CD4-positive, alpha-beta T cell treated with Interleukin-4 for 4 hours (primary cell): Measurements from ENCODE around the gene SMYD5.

Source experiments
- DNase-seq: peaks from one replicate; pipeline ENCODE4 v3.0.0-alpha.2; 2020

Gene SMYD5

GRCh38 chr2:73243884-73244570, 30.0 kb downstream of the SMYD5 start:
- no peak for DNase-seq

GRCh38 chr2:73244580-73244979, 30.5 kb downstream of the SMYD5 start:
- no peak for DNase-seq

- DNase-seq, result no peak
Observed at GRCh38 chr2:73246850-73247249, 32.8 kb downstream of the SMYD5 start.

- DNase-seq, result no peak
Observed at GRCh38 chr2:73249636-73250035, 35.6 kb downstream of the SMYD5 start.

GRCh38 chr2:73250872-73251846, 37.1 kb downstream of the SMYD5 start:
- no peak for DNase-seq

- DNase-seq, result no peak
Observed at GRCh38 chr2:73252238-73253027, 38.4 kb downstream of the SMYD5 start.

GRCh38 chr2:73253400-73253799, 39.4 kb downstream of the SMYD5 start:
- no peak for DNase-seq

GRCh38 chr2:73253901-73254300, 39.9 kb downstream of the SMYD5 start:
- DNase-seq, result no peak

DNA sequence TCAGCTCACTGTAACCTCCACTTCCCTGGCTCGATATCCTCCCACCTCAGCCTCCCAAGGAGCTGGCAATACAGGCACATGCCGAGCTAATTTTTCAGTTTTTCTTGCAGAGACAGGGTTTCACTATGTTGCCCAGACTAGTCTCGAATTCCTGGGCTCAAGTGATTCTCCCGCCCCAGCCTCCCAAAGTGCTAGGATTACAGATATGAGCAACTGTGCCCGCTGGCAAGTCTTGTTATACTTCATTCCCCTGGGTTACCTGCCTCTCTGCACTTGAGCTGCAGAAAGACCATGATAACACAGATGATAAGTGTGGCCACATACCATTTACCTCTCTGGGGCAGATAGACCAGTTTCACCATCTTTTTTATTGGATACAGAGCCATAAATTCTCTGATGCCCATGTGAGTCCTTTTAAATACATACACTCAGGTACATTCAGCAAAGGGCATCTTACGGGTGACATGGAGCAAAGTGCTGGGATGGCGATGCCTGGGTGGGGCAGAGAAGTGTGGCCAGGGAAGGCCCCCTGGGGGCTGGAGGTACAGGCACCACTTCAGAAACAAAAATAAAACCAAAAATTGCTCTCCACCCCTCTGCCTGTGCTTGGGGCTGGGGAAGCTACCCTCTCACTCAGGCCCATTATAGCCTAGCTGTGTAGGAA, 40.4 kb downstream of the SMYD5 start:
- DNase-seq, result no peak

- no peak for DNase-seq
Observed at GRCh38 chr2:73255007-73255644, 41.1 kb downstream of the SMYD5 start.

- no peak for DNase-seq
Observed at GRCh38 chr2:73255907-73256617, 42.0 kb downstream of the SMYD5 start.

DNA sequence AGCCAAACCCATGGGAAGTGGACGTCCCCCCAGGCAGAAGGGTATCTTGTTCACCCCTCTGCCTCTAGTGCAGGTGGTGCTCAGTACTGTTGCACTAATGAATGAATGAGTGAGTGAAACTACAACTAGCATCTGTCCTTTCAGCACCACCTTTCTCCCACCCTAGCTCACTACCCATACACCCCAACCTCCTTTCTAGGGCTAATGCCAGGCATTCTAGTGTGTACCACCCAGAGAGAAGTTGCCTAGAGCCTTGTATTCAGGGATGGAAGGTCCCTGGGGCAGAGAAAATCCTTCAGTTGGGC, 42.5 kb downstream of the SMYD5 start:
- DNase-seq, result no peak

DNA sequence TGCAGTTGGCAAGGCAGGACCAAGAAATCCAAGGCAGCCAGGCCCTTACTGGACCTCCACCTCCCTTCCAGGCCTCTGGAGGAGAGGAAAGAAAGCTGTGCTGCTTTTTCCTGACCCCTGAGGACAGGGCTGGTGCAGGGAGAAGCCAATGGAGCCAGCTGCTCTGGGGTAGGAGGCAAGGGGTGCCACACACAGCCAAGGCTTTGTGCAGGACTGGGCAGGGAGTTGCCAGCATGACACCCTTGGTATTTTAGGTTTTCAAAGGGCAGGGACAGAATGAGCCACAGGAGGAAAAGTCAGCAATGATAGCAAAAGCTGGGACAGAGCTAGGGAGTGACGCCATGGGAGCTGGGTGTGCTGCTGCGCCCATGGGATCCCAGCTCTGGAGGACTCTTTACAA, 43.0 kb downstream of the SMYD5 start:
- no peak for DNase-seq

DNA sequence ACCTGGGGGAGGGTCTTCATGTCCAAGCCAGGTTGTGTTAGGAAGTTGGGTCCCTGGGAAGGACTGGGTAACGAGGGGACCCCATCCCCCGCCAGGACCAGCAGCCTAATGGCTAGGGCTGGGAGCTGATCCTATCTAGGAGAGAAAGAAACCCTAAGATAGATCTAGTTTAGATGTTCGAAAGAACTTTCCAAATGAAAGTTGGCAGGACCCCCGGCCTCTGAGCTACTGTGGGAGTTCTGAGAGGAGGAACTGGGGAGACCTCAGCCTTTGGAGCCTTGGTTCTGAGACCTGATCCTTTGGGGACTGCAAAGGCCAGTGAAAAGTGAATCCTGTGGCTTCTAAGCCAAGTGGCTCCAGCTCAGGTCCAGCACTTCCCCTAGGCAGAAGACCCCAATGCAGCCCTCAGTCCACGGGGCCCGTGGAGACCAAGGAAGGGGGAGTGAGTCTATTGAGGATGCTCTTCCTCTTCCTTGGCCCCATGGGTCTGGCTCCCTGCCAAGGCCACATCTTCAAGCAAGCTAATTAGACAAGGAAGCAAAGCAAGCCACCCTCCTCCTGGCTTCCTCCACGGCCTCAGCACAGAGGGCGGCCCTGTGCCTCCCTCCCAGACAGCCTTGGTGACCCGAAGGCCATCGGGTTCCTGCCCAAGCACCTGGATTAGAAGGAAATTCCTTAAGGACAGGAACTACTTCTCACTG, 43.5 kb downstream of the SMYD5 start:
- no peak for DNase-seq

- no peak for DNase-seq
Observed at GRCh38 chr2:73258186-73258912, 44.3 kb downstream of the SMYD5 start.

- no peak for DNase-seq
Observed at GRCh38 chr2:73258913-73259215, 44.8 kb downstream of the SMYD5 start.

DNA sequence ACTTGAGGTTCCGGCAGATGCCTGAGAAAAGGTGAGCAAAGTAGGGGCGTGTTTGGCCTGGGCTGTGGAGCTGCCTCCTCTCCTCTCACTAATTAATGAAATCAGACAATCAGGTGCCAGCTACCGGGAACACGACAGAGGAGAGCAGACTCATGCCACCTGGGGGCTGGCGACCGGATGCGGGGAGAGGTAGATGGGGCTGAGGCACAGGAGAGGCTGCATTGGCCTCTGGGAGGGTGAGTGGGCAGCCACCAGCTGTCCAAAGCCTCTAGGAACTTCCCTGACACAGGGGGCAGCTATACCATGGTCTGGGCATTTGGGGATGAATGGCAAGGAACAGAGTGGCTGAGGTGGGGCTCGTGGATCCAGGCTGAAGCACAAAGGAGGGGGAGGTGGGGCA, 45.2 kb downstream of the SMYD5 start:
- no peak for DNase-seq

DNA sequence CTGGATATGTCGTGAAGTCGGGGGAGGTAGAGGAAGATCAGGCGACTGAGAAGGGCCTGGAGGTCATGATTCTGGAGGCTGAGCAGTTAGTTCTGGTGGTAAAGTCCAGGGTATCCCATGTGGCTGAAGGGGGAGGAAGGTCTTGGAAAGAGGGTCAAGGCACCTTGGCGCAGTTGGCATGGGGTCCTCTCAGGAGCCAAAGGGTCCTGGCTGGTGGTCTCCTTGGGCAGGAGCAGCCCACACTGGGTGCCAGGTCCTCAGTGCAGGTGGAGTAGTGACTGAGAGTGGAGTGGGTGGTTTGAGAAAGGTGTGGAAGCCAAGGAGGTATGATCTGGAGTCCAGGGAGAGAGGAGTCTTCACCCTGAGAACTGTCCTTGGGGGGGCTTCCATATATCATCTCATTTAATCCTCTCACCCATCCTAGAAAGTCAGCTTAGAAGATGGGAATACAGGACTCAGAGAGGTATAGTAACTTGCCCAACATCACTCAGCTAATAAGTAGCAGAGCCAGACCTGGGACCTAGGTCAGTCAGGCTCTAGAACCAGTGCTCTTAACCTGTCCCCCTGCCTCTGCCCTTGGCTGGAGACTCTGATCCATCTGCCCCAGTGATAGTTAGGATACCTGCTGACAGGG, 45.8 kb downstream of the SMYD5 start:
- no peak for DNase-seq

- DNase-seq, result no peak
Observed at GRCh38 chr2:73260338-73260984, 46.4 kb downstream of the SMYD5 start.
